Chondrocyte (in vitro differentiated cells): ENCODE measurements around the gene ZNF30. TPM values are rescaled to one million over a fixed set of nuclear protein-coding genes. Genes with fewer than 3 reads are reported as not detected.

ENCODE experiments used
- DNase-seq: peaks from one replicate; pipeline ENCODE4 v3.0.0; 2021; ENCODE audit warnings: mixed read lengths, low spot score
- H3K27ac Mint-ChIP-seq: one replicate; pipeline ENCODE4 v1.8.0; 2021; ENCODE audit warnings: mild to moderate bottlenecking, moderate library complexity, mixed read lengths; ENCODE audit not compliant: unreplicated experiment
- H3K27me3 Mint-ChIP-seq: 2 replicates; pipeline ENCODE4 v1.8.0; 2021; ENCODE audit warnings: low read depth, mixed read lengths
- H3K36me3 Mint-ChIP-seq: 2 replicates; pipeline ENCODE4 v1.8.0; 2021; ENCODE audit warnings: low read depth, mixed read lengths
- H3K4me1 Mint-ChIP-seq: 2 replicates; pipeline ENCODE4 v1.8.0; 2021; ENCODE audit warnings: low read depth, mild to moderate bottlenecking, mixed read lengths
- H3K4me3 Mint-ChIP-seq: one replicate; pipeline ENCODE4 v1.8.0; 2021; ENCODE audit warnings: mild to moderate bottlenecking, moderate library complexity, mixed read lengths; ENCODE audit not compliant: unreplicated experiment
- H3K9me3 Mint-ChIP-seq: 2 replicates; pipeline ENCODE4 v1.8.0; 2021; ENCODE audit warnings: low read depth, mixed read lengths
- total RNA-seq: library from RNA; stranded (reverse); gene quantifications from 3 replicates; pipeline ENCODE4 v1.2.1, GENCODE V29; 2021
- TF ChIP-seq, protein P1 (sequence below): fragments of 200-600 bp; sonication (generic); IDR thresholded peaks from 2 replicates; pipeline ENCODE4 v1.5.0; 2021; ENCODE audit warnings: antibody characterized with exemption, mild to moderate bottlenecking, moderate library complexity

The ZNF30 gene
- total RNA-seq, 1 donor from 2014 or later = 2.8 TPM

DNA sequence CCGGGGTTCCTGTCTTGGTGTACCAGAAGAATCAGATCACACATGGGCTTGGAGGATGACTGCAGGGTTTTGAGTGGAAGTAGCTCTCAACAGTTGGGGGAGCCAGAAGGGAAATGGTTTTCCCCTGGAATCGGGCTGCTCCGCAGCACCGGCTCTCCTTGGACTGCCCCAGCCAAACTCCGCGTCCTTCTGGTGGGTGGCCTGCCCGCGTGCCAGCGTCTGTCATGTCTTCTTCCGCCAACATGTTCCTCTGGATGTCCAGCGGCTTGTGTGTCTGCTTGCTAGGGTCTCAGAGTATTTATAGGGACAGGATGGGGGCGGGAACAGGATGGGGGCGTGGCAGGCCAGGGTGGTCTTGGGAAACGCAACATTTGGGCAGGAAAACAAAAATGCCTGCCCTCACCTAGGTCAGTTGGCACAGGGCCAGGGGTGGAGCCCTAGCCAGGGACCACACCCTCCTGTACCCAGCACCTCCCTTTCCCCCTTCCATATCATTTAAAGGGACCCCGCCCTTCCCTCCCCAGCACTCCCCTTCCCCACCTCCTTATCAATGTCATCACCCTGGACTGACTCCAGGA, 1.3 kb upstream of the ZNF30 start:
- no peaks in the 10 kb centered on the region for H3K27me3 Mint-ChIP-seq
- peaks cover 1% of the 10 kb centered on the region for H3K36me3 Mint-ChIP-seq
- H3K27ac Mint-ChIP-seq = no peak overlapping the region
- peaks cover 15% of the 10 kb centered on the region for H3K4me1 Mint-ChIP-seq
- peaks cover 6% of the 10 kb centered on the region for H3K9me3 Mint-ChIP-seq
- TF ChIP-seq, protein P1, sequence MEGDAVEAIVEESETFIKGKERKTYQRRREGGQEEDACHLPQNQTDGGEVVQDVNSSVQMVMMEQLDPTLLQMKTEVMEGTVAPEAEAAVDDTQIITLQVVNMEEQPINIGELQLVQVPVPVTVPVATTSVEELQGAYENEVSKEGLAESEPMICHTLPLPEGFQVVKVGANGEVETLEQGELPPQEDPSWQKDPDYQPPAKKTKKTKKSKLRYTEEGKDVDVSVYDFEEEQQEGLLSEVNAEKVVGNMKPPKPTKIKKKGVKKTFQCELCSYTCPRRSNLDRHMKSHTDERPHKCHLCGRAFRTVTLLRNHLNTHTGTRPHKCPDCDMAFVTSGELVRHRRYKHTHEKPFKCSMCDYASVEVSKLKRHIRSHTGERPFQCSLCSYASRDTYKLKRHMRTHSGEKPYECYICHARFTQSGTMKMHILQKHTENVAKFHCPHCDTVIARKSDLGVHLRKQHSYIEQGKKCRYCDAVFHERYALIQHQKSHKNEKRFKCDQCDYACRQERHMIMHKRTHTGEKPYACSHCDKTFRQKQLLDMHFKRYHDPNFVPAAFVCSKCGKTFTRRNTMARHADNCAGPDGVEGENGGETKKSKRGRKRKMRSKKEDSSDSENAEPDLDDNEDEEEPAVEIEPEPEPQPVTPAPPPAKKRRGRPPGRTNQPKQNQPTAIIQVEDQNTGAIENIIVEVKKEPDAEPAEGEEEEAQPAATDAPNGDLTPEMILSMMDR = no peak
- no peak for DNase-seq
- no peak overlapping the region for H3K4me3 Mint-ChIP-seq

DNA sequence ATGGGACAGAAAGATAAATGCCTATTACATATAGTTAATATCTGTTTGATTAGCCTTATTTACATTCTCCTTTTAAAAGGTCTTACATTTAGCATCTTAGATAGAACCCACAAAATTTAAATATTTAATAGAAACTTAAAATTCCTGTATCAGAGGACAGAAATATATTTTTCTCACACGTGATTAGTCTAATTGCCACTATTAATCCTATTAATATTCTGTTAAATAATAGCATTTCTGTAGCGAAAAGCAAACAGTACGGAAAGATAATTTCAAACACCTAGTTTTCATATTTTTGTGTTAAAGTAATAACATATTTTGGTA, 380 bp upstream of the ZNF30 start:
- peaks cover 6% of the 10 kb centered on the region for H3K9me3 Mint-ChIP-seq
- no peaks in the 10 kb centered on the region for H3K27me3 Mint-ChIP-seq
- peak overlapping the region; percentile 93 for H3K27ac Mint-ChIP-seq
- DNase-seq = no peak
- peak overlapping the region; percentile 97 for H3K4me3 Mint-ChIP-seq
- TF ChIP-seq, protein P1 = no peak
- peaks cover 15% of the 10 kb centered on the region for H3K4me1 Mint-ChIP-seq
- H3K36me3 Mint-ChIP-seq = peaks cover 3% of the 10 kb centered on the region

DNA sequence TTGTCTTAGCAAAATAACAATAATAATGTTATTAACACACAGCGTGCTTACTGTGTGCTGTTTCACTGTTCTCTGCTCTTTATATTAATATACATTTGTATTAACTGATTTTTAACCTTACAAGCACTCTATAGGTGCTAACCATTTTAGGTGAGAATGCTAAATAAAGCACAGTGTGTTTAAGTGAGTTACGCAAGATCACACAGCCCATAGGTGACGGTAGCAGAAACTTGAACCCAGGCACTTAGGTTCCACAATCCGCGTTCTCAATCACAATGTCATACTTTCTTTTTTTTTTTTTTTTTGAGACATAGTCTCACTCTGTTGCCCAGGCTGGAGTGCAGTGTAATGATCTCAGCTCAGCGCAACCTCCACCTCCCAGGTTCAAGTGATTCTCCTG, 5.8 kb downstream of the ZNF30 start:
- Mint-ChIP-seq H3K4me1 (peaks cover 5% of the 10 kb centered on the region), H3K4me3 (no peak overlapping the region), H3K9me3 (peaks cover 5% of the 10 kb centered on the region), H3K27me3 (no peaks in the 10 kb centered on the region), H3K27ac (no peak overlapping the region), H3K36me3 (peaks cover 30% of the 10 kb centered on the region)
- TF ChIP-seq, protein P1 = no peak
- no peak for DNase-seq

DNA sequence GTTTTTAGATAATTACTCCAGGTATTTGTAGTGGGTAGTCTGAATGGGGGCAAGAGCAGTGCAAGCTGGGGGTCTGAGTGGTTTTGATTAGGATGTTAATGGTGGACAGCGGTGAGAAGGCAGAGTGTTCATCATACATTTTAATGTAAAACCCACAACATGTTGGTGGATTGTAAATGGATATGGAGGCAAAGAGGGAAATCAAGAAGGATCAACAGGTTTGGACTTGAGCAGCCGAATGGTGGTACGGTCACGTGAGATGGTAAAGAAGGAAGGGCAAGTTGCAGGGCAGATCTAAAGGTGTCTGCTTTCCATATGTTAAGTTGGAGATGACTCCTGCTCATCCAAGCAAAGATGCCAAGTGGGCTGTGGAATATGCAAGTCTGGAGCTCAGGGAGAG, 9.5 kb downstream of the ZNF30 start:
- no peaks in the 10 kb centered on the region for H3K4me1 Mint-ChIP-seq
- no peak overlapping the region for H3K27ac Mint-ChIP-seq
- no peaks in the 10 kb centered on the region for H3K27me3 Mint-ChIP-seq
- H3K36me3 Mint-ChIP-seq = peaks cover 42% of the 10 kb centered on the region
- DNase-seq = no peak
- no peak overlapping the region for H3K4me3 Mint-ChIP-seq
- TF ChIP-seq, protein P1 = no peak
- peaks cover 15% of the 10 kb centered on the region for H3K9me3 Mint-ChIP-seq

DNA sequence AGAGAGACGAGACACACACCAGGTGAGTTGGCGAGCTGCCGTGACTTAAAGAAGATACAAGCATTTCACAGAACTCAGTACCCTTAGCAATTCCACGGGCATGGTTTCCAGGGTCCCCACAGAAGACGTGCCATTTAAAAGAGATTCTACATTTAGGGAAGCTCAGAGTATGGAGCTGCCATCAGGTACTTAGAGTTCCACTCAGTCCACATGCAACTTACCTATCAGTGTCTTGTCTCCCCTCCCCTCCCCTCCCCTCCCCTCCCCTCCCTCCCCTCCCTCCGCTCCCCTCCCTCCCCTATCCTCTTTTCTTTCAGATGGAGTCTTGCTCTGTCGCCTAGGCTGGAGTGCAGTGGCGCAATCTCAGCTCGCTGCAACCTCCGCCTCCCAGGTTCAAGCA, 12.2 kb downstream of the ZNF30 start:
- Mint-ChIP-seq H3K27me3 (no peaks in the 10 kb centered on the region), H3K4me1 (no peaks in the 10 kb centered on the region), H3K4me3 (no peak overlapping the region), H3K9me3 (peaks cover 37% of the 10 kb centered on the region), H3K27ac (no peak overlapping the region), H3K36me3 (peaks cover 48% of the 10 kb centered on the region)
- DNase-seq = no peak
- TF ChIP-seq, protein P1 = no peak
